ENCODE data around the gene ATRNL1.

ATRNL1 gene

DNA sequence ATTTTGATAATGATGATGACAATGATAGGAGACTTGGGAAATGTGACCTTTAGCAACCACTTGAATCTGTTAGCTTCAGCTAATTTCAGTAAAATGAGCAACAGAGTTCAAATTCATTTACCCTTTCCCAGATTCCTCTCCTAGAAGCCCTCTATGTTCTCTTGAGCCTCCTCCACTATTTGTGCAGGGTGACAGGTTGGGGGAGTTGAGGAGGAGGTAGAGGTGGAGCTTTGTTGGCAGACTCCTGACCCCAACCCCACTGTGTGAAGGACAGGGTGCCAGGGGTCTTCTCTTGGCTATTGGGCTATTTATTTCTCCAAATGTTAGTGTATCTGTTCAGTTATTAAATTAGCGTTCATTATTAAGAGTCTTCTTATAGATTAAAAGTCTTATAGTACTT, 757.5 kb downstream of the ATRNL1 start:
- DNase-seq (ENCODE audit: low read depth, low spot score): no peak
- H3K27me3 ChIP-seq (ENCODE audit: insufficient read depth, insufficient read length): no peaks in the 10 kb centered on the region
- H3K4me3 ChIP-seq (ENCODE audit: insufficient read length, low read depth): no peak overlapping the region
- no peaks in the 10 kb centered on the region for H3K4me1 ChIP-seq (ENCODE audit: insufficient read depth, insufficient read length)
- no peak overlapping the region for H3K9ac ChIP-seq (ENCODE audit: insufficient read length, low read depth)
- no peaks in the 10 kb centered on the region for H3K9me3 ChIP-seq (ENCODE audit: insufficient read depth, low read length)
- TF ChIP-seq ZNF274 (IDR thresholded peaks at IDR 0.05; ENCODE audit: low read depth, low read length) (no peak), YY1 (IDR thresholded peaks at IDR 0.05; ENCODE audit: insufficient read depth, insufficient read length) (no peak), SUZ12 (IDR thresholded peaks at IDR 0.05; ENCODE audit: extremely low read depth, insufficient read depth, insufficient read length) (no peak)
- H3K36me3 ChIP-seq (ENCODE audit: insufficient read depth, insufficient read length, low read length): no peaks in the 10 kb centered on the region

DNA sequence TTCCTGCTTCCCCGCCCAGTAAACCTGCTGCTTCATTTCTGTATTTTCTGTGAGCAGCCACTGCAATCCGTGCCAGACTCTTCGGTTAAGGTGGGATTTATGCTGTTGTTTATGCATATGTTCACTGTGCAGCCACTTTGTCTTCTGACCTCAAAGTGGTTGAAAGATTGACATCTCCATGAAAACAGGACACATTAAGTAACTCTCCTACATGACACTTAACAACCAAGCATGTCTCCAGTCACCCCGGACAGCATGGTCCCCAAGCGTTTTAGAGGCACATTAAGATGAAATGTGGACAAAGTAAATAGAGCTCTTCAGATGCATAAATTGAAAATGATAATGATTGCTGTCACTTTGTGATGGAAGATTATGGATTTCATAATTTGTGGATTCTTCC, 758.5 kb downstream of the ATRNL1 start:
- no peak overlapping the region for H3K4me3 ChIP-seq (ENCODE audit: insufficient read length, low read depth)
- H3K9ac ChIP-seq (ENCODE audit: insufficient read length, low read depth): no peak overlapping the region
- H3K4me1 ChIP-seq (ENCODE audit: insufficient read depth, insufficient read length): no peaks in the 10 kb centered on the region
- no peak for TF ChIP-seq YY1 (IDR thresholded peaks at IDR 0.05; ENCODE audit: insufficient read depth, insufficient read length)
- no peak for TF ChIP-seq SUZ12 (IDR thresholded peaks at IDR 0.05; ENCODE audit: extremely low read depth, insufficient read depth, insufficient read length)
- TF ChIP-seq ZNF274 (IDR thresholded peaks at IDR 0.05; ENCODE audit: low read depth, low read length): no peak
- no peaks in the 10 kb centered on the region for H3K27me3 ChIP-seq (ENCODE audit: insufficient read depth, insufficient read length)
- no peaks in the 10 kb centered on the region for H3K9me3 ChIP-seq (ENCODE audit: insufficient read depth, low read length)
- no peak for DNase-seq (ENCODE audit: low read depth, low spot score)
- H3K36me3 ChIP-seq (ENCODE audit: insufficient read depth, insufficient read length, low read length): no peaks in the 10 kb centered on the region

DNA sequence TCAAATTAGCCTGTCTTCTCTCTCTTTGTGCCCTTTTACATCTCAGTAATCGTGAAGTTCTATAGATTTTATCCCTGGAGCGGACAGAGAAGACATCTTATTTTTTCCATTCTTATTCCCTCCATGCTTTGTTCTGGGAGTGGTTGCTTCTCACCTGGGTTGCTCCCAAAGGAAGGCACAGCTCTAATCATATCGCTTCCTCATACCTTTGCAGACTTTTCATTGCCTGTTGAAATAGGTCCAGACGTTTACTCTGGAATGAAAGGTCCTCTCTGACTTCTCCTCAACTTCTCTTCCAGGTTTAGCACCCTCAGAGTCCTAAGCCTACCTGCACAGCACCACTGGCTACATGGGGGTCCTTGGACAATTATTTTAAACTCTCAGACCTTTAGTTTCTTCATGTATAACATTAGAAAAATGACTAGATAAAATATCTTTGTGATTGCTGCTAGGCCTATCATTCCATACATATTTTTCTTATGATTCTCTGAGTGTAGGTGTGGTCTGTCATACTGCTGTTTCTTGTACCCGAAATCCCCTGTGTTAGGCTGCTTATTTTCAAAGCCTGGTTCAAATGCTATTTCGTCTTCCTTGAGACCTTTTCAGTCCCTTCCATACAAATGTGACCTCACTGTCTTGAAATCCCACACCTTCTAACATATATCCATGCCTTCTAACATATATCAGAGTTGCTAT, 761.7 kb downstream of the ATRNL1 start:
- Histone ChIP-seq H3K9ac (ENCODE audit: insufficient read length, low read depth) (no peak overlapping the region), H3K4me1 (ENCODE audit: insufficient read depth, insufficient read length) (no peaks in the 10 kb centered on the region), H3K4me3 (ENCODE audit: insufficient read length, low read depth) (no peak overlapping the region), H3K36me3 (ENCODE audit: insufficient read depth, insufficient read length, low read length) (no peaks in the 10 kb centered on the region), H3K27me3 (ENCODE audit: insufficient read depth, insufficient read length) (no peaks in the 10 kb centered on the region), H3K9me3 (ENCODE audit: insufficient read depth, low read length) (no peaks in the 10 kb centered on the region)
- DNase-seq (ENCODE audit: low read depth, low spot score): no peak
- TF ChIP-seq YY1 (IDR thresholded peaks at IDR 0.05; ENCODE audit: insufficient read depth, insufficient read length) (no peak), ZNF274 (IDR thresholded peaks at IDR 0.05; ENCODE audit: low read depth, low read length) (no peak), SUZ12 (IDR thresholded peaks at IDR 0.05; ENCODE audit: extremely low read depth, insufficient read depth, insufficient read length) (no peak)

DNA sequence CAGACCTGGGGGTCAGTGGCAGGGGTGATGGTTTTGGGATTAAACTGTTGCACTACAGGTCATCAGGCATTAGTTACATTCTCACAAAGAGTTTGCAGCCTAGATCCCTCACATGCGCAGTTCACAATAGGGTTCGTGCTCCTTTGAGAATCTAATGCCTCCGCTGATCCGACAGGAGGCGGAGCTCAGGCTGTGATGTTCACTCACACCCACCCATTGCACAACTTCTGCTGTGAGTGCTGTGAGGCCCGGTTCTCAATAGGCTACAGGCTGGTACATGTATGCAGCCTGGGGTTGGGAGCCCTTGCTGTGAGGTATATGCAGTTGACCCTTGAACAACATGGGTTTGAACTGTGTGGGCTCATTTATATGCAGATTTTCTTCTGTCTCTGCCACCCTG, 763.4 kb downstream of the ATRNL1 start:
- Histone ChIP-seq H3K36me3 (ENCODE audit: insufficient read depth, insufficient read length, low read length) (no peaks in the 10 kb centered on the region), H3K4me1 (ENCODE audit: insufficient read depth, insufficient read length) (no peaks in the 10 kb centered on the region), H3K9me3 (ENCODE audit: insufficient read depth, low read length) (no peaks in the 10 kb centered on the region), H3K9ac (ENCODE audit: insufficient read length, low read depth) (no peak overlapping the region), H3K27me3 (ENCODE audit: insufficient read depth, insufficient read length) (no peaks in the 10 kb centered on the region), H3K4me3 (ENCODE audit: insufficient read length, low read depth) (no peak overlapping the region)
- TF ChIP-seq SUZ12 (IDR thresholded peaks at IDR 0.05; ENCODE audit: extremely low read depth, insufficient read depth, insufficient read length) (no peak), ZNF274 (IDR thresholded peaks at IDR 0.05; ENCODE audit: low read depth, low read length) (no peak), YY1 (IDR thresholded peaks at IDR 0.05; ENCODE audit: insufficient read depth, insufficient read length) (no peak)
- DNase-seq (ENCODE audit: low read depth, low spot score): no peak

DNA sequence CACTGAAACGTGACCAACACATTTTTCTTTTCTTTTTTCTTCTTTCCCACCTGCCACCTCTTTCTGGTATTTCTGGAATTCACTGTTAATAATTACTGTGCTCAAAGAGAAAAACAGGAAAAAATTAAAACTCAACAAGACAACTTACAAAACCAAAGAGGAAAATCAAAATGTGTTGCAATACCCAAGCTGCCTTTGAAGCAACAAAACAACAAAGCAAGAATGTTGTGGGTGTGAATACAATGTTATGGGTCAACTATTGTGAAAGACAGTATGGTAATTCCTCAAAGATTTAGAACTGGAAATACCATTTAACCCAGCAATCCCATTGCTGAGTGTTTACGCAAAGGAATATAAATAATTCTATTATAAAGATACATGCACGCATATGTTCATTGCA, 764.7 kb downstream of the ATRNL1 start:
- H3K9ac ChIP-seq (ENCODE audit: insufficient read length, low read depth): no peak overlapping the region
- no peaks in the 10 kb centered on the region for H3K4me1 ChIP-seq (ENCODE audit: insufficient read depth, insufficient read length)
- no peak overlapping the region for H3K4me3 ChIP-seq (ENCODE audit: insufficient read length, low read depth)
- no peak for DNase-seq (ENCODE audit: low read depth, low spot score)
- no peaks in the 10 kb centered on the region for H3K36me3 ChIP-seq (ENCODE audit: insufficient read depth, insufficient read length, low read length)
- no peaks in the 10 kb centered on the region for H3K27me3 ChIP-seq (ENCODE audit: insufficient read depth, insufficient read length)
- no peaks in the 10 kb centered on the region for H3K9me3 ChIP-seq (ENCODE audit: insufficient read depth, low read length)
- TF ChIP-seq SUZ12 (IDR thresholded peaks at IDR 0.05; ENCODE audit: extremely low read depth, insufficient read depth, insufficient read length) (no peak), YY1 (IDR thresholded peaks at IDR 0.05; ENCODE audit: insufficient read depth, insufficient read length) (no peak), ZNF274 (IDR thresholded peaks at IDR 0.05; ENCODE audit: low read depth, low read length) (no peak)

DNA sequence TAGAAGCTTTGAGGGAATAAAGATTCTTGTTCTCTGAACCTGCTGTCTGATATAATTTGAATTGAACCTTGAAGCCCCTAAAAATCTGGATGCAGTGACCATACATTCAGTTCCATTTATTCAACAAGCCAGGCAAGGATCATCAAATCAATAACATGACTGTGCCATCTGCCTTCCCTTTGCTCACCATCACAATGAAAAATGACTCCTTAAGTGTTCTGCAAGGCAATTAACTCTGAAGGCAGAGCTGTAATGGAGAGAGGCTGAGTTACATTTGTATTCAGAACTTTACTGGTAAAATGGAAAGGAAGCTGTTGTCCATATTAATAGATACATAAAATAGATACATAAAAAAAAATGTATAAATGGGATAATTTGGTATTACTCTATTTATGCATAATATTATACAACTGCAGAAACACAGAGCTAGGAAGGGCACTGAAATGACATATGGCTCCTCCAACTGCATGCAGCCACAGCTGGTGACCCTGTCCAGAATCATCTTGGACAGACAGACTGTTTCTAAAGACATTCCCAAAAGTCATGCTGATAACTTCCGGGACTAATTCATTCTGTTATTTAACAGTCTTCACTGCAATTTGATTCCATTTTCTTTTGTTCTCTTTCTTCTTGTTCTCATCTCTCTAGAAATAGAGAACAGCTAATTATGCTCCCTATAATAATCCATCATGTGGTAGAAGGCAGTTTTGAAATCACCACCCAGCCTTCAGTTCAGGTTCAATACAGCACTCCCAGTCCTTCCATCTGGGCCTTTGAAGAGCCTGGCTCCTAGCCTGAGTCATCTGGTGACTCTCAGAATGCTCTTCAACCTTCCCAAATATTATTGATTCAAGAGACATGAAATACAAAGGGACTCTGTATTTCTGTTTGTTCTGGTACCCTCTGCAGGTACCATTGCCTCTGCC, 767.3 kb downstream of the ATRNL1 start:
- no peaks in the 10 kb centered on the region for H3K36me3 ChIP-seq (ENCODE audit: insufficient read depth, insufficient read length, low read length)
- TF ChIP-seq ZNF274 (IDR thresholded peaks at IDR 0.05; ENCODE audit: low read depth, low read length) (no peak), YY1 (IDR thresholded peaks at IDR 0.05; ENCODE audit: insufficient read depth, insufficient read length) (no peak), SUZ12 (IDR thresholded peaks at IDR 0.05; ENCODE audit: extremely low read depth, insufficient read depth, insufficient read length) (no peak)
- no peak overlapping the region for H3K4me3 ChIP-seq (ENCODE audit: insufficient read length, low read depth)
- no peaks in the 10 kb centered on the region for H3K4me1 ChIP-seq (ENCODE audit: insufficient read depth, insufficient read length)
- no peak for DNase-seq (ENCODE audit: low read depth, low spot score)
- no peaks in the 10 kb centered on the region for H3K27me3 ChIP-seq (ENCODE audit: insufficient read depth, insufficient read length)
- no peaks in the 10 kb centered on the region for H3K9me3 ChIP-seq (ENCODE audit: insufficient read depth, low read length)
- H3K9ac ChIP-seq (ENCODE audit: insufficient read length, low read depth): no peak overlapping the region

DNA sequence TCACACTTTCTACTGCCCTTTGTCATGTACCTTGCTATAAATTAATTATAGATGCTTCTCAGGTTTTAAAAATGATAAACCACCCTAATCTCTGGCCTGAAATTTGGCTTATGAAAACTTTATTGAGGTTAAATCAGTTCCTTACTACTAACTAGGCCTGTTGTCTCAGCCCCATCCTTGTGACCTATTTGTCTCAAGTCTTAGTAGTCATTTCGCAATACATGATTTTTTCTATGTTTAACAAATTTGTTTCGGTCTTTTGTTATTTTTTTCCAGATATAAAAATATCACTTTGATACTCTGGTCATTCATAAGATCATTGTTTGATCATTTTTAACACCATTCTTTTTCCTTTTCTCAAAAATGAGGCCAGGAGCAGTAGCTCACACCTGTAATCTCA, 768.3 kb downstream of the ATRNL1 start:
- Histone ChIP-seq H3K9ac (ENCODE audit: insufficient read length, low read depth) (no peak overlapping the region), H3K4me3 (ENCODE audit: insufficient read length, low read depth) (no peak overlapping the region), H3K4me1 (ENCODE audit: insufficient read depth, insufficient read length) (no peaks in the 10 kb centered on the region), H3K9me3 (ENCODE audit: insufficient read depth, low read length) (no peaks in the 10 kb centered on the region), H3K36me3 (ENCODE audit: insufficient read depth, insufficient read length, low read length) (no peaks in the 10 kb centered on the region), H3K27me3 (ENCODE audit: insufficient read depth, insufficient read length) (no peaks in the 10 kb centered on the region)
- DNase-seq (ENCODE audit: low read depth, low spot score): no peak
- TF ChIP-seq SUZ12 (IDR thresholded peaks at IDR 0.05; ENCODE audit: extremely low read depth, insufficient read depth, insufficient read length) (no peak), YY1 (IDR thresholded peaks at IDR 0.05; ENCODE audit: insufficient read depth, insufficient read length) (no peak), ZNF274 (IDR thresholded peaks at IDR 0.05; ENCODE audit: low read depth, low read length) (no peak)

Measured in NT2/D1 (cell line).